Measurements from ENCODE around the gene BICD1. TPM values are rescaled to one million over a fixed set of nuclear protein-coding genes. Genes with fewer than 3 reads are reported as not detected.

BICD1 gene
- total RNA-seq, 1 donor from 2014 or later, result 87.9 TPM

DNA sequence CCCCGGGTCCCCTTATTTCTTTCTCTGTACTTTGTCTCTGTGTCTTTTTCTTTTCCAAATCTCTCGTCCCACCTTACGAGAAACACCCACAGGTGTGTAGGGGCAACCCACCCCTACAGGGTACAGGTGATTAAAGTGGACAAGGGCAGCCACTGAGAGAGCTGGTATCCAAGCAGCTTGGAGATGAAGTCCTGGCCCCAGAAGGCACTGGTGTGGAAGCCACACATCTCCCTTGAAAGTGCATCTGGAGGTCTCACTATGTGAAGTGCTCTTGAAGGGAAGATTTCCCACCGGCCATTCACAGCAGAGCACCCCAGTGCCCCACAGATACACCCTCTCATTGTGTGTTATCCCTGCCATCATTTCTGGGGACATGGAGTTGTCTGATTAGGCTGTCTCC is 6.3 kb upstream of the BICD1 start:
- no peaks in the 10 kb centered on the region for H3K36me3 Mint-ChIP-seq (ENCODE audit: low read depth, unreplicated experiment)
- no peak for TF ChIP-seq CTCF (IDR thresholded peaks at IDR 0.05; ENCODE audit: unreplicated experiment)
- H3K4me1 Mint-ChIP-seq (ENCODE audit: unreplicated experiment), result peaks cover 10% of the 10 kb centered on the region
- H3K4me3 Mint-ChIP-seq (ENCODE audit: unreplicated experiment), result no peak overlapping the region
- H3K9me3 Mint-ChIP-seq (ENCODE audit: unreplicated experiment), result no peaks in the 10 kb centered on the region
- no peak for DNase-seq (ENCODE audit: low spot score)
- H3K27ac Mint-ChIP-seq (ENCODE audit: unreplicated experiment), result no peak overlapping the region
- peaks cover 3% of the 10 kb centered on the region for H3K27me3 Mint-ChIP-seq (ENCODE audit: unreplicated experiment)

- no peak for DNase-seq (ENCODE audit: low spot score)
- TF ChIP-seq CTCF (IDR thresholded peaks at IDR 0.05; ENCODE audit: unreplicated experiment), result no peak
- Mint-ChIP-seq H3K4me3 (ENCODE audit: unreplicated experiment) (no peak overlapping the region), H3K4me1 (ENCODE audit: unreplicated experiment) (peaks cover 8% of the 10 kb centered on the region), H3K36me3 (ENCODE audit: low read depth, unreplicated experiment) (peaks cover 3% of the 10 kb centered on the region), H3K27me3 (ENCODE audit: unreplicated experiment) (peaks cover 8% of the 10 kb centered on the region), H3K9me3 (ENCODE audit: unreplicated experiment) (no peaks in the 10 kb centered on the region), H3K27ac (ENCODE audit: unreplicated experiment) (no peak overlapping the region)
Observed at GRCh38 chr12:32100888-32101287, 5.8 kb upstream of the BICD1 start.

GRCh38 chr12:32102234-32102633 is 4.4 kb upstream of the BICD1 start:
- Mint-ChIP-seq H3K27me3 (ENCODE audit: unreplicated experiment) (peaks cover 11% of the 10 kb centered on the region), H3K4me3 (ENCODE audit: unreplicated experiment) (no peak overlapping the region), H3K27ac (ENCODE audit: unreplicated experiment) (no peak overlapping the region), H3K36me3 (ENCODE audit: low read depth, unreplicated experiment) (peaks cover 6% of the 10 kb centered on the region), H3K9me3 (ENCODE audit: unreplicated experiment) (no peaks in the 10 kb centered on the region), H3K4me1 (ENCODE audit: unreplicated experiment) (peaks cover 14% of the 10 kb centered on the region)
- DNase-seq (ENCODE audit: low spot score), result no peak
- no peak for TF ChIP-seq CTCF (IDR thresholded peaks at IDR 0.05; ENCODE audit: unreplicated experiment)

DNA sequence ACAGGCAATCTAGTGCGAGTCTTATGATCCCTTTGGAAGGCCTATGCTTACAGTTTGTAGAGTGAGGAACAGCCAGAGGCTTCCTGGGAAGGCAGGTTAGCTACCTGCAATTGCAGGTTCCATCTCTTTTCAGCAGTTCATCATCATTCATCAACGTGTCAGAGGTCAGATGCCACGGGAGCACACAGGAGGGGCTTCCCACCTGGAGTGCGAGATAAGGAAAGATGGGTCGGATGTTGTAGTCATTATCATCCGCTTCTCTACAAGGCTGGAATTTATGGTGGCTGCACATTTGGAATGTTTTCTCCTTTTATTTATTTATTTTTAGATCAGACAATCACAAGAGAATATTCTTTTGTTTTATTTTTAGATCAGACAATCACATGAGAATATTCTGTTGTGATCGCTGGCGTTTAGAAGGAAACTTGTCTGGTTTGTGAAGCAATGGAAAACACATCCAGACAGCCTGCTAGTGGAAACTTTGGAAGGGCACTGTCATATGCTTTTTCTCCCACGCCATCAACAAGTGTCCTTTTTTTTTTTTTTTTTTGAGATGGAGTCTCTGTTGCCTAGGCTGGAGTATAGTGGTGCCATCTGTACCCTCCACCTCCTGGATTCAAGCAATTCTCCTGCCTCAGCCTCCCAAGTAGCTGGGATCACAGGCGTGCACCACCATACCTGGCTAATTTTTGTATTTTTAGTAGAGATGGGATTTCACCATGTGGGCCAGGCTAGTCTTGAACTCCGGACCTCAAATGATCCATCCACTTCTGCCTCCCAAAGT is 1.9 kb upstream of the BICD1 start:
- Mint-ChIP-seq H3K9me3 (ENCODE audit: unreplicated experiment) (no peaks in the 10 kb centered on the region), H3K27ac (ENCODE audit: unreplicated experiment) (peak overlapping the region; percentile 1), H3K4me3 (ENCODE audit: unreplicated experiment) (no peak overlapping the region), H3K27me3 (ENCODE audit: unreplicated experiment) (peaks cover 18% of the 10 kb centered on the region), H3K36me3 (ENCODE audit: low read depth, unreplicated experiment) (peaks cover 10% of the 10 kb centered on the region), H3K4me1 (ENCODE audit: unreplicated experiment) (peaks cover 27% of the 10 kb centered on the region)
- DNase-seq (ENCODE audit: low spot score), result no peak
- no peak for TF ChIP-seq CTCF (IDR thresholded peaks at IDR 0.05; ENCODE audit: unreplicated experiment)

DNA sequence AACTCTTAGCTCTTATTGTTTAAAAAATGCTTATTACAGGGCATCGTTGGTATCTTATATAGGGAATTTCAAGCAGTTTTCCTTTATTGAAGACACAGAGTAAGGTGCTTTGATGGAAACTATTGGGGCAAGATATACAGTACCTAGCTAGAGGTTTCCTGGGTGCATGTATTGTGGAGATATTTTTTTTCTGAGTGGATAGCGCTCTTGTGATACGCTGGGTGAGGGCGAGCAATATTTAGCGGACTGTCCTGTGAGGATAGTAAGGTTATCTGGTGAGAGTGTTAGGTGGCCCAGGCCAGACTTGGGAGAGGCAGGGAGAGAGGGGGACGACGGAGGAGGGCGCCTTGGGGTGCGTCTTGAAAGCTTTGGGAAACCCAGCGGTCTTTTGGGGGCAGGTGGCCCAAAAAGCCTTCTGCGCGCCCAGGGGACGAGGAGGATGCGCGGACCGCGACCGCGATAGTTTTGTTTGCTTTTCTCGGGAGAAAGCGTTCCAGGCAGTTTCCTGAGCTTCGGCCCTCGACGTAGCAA is 596 bp upstream of the BICD1 start:
- Mint-ChIP-seq H3K9me3 (ENCODE audit: unreplicated experiment) (no peaks in the 10 kb centered on the region), H3K4me1 (ENCODE audit: unreplicated experiment) (peaks cover 34% of the 10 kb centered on the region), H3K36me3 (ENCODE audit: low read depth, unreplicated experiment) (peaks cover 10% of the 10 kb centered on the region), H3K27me3 (ENCODE audit: unreplicated experiment) (peaks cover 18% of the 10 kb centered on the region), H3K27ac (ENCODE audit: unreplicated experiment) (peak overlapping the region; percentile 82), H3K4me3 (ENCODE audit: unreplicated experiment) (peak overlapping the region; percentile 96)
- no peak for DNase-seq (ENCODE audit: low spot score)
- TF ChIP-seq CTCF (IDR thresholded peaks at IDR 0.05; ENCODE audit: unreplicated experiment), result no peak

Measured in endothelial cell (in vitro differentiated cells).